OCI-LY3 (cell line): ENCODE measurements around the gene DNAJC1.

Experiments
- CTCF ChIP-seq: fragments of 200-600, 300-600 bp; sonication (generic); IDR thresholded peaks from 2 replicates; pipeline ENCODE4 v1.5.1; 2014; ENCODE audit warnings: antibody characterized with exemption, low read length, low read depth
- EZH2phosphoT487 ChIP-seq: fragments of 200-600 bp; shearing (Covaris generic); IDR thresholded peaks from 2 replicates; pipeline ENCODE4 v1.6.1; 2018; ENCODE audit warnings: antibody characterized with exemption, mixed run types, low read depth

DNA sequence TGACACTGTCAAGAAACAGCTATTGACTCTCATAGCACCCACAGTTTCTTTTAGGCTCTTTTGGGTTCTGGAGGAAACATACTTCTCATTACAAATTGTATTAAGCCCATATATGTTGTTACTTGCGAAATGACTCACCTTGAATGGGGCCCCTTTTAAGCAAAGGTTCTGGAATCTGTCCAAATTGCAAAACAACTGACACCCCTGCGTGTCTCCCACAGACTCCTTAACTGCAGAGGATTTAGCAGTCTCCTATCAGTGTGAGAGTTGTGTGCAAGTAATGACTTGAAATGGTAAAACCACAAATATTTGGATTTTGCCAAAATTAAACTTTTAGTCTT, 192.3 kb downstream of the DNAJC1 start:
- TF ChIP-seq CTCF: no peak
- no peak for TF ChIP-seq EZH2phosphoT487
